Epithelial cell of proximal tubule (primary cell): ENCODE results near the gene CSF2. TPM values are rescaled to one million over a fixed set of nuclear protein-coding genes. Genes with fewer than 3 reads are reported as not detected.

Source experiments
- DNase-seq: peaks from one replicate; pipeline ENCODE4 v3.0.0-alpha.2; 2011; ENCODE audit warnings: low read depth
- H3K4me3 ChIP-seq: 2 replicates; pipeline ENCODE4 v1.5.1; 2011; ENCODE audit warnings: low read depth, mild to moderate bottlenecking, low read length
- total RNA-seq: library from RNA; depleted of rRNA; stranded (reverse); fragments of >200 nt; gene quantifications from 2 replicates; pipeline ENCODE4 v1.2.3, GENCODE V29; 2015
- TF ChIP-seq, protein P1 (sequence below): conservative IDR thresholded peaks from 2 replicates; pipeline ENCODE4 v1.5.1; 2012; ENCODE audit warnings: low read depth, mild to moderate bottlenecking, low read length

CSF2 gene
- total RNA-seq, 1 donor from 2014 or later: 19.6 TPM

DNA sequence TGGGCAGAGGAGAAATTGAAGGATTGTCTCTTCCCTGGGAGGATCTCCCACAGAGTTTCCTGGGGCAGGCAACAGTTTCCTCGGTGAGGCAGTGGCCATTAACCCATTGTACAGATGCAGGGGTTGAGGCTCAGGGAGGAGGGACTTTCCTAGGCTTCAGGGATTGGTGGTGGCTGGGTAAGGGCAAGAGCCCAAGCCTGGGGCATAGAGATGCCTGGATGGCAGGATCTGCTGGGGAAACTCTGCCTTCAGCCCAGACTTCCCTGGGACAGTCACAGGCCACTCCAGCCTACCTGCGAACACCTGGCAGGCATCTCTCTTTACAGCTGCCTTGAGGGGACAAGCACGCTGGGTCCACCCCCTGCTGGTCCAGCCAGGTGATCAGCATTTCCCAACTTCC, 3.6 kb upstream of the CSF2 start:
- DNase-seq: no peak
- no peak overlapping the region for H3K4me3 ChIP-seq
- TF ChIP-seq, protein P1, sequence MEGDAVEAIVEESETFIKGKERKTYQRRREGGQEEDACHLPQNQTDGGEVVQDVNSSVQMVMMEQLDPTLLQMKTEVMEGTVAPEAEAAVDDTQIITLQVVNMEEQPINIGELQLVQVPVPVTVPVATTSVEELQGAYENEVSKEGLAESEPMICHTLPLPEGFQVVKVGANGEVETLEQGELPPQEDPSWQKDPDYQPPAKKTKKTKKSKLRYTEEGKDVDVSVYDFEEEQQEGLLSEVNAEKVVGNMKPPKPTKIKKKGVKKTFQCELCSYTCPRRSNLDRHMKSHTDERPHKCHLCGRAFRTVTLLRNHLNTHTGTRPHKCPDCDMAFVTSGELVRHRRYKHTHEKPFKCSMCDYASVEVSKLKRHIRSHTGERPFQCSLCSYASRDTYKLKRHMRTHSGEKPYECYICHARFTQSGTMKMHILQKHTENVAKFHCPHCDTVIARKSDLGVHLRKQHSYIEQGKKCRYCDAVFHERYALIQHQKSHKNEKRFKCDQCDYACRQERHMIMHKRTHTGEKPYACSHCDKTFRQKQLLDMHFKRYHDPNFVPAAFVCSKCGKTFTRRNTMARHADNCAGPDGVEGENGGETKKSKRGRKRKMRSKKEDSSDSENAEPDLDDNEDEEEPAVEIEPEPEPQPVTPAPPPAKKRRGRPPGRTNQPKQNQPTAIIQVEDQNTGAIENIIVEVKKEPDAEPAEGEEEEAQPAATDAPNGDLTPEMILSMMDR: no peak

DNA sequence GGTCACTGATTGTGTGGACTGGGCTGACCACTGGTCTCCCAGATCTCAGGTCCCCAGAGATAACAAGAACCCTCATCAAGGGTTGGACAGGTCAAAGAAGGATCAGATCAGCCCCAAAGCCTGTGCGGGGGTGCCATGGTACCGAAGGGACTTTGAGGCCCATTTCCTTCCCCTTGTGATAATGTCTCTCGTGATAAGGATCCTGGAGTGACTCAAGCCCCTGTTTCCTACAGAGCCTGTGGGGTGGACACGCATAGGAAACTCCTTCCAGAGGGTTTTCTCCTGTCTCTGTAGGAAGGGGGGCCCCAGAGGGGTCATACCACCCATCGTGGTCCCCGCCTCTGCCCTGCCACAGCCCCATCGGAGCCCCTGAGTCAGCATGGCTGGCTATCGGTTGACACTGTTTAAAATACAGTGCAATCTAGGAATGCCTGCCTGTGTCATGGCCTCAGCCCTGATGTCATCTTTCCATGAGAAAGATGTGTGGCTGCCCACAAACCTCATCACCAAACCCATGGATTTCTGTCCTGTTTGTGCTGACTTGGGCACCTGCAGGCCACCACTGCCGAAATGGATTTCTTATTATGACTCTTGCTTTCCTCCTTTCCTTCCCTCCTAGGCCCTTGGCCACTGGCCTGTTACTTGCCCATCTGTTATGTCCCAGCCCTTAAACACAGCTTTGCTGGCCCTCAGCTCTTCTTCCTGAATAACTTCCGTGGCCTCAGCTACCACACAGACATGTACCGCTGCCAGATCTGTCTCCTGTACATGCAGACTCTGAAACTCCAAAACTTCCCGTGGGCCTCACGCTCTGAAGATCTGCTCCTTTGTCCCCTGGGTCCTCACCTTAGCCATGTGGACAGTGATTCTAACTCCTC, 2.9 kb upstream of the CSF2 start:
- DNase-seq: no peak
- TF ChIP-seq, protein P1: no peak
- no peak overlapping the region for H3K4me3 ChIP-seq

DNA sequence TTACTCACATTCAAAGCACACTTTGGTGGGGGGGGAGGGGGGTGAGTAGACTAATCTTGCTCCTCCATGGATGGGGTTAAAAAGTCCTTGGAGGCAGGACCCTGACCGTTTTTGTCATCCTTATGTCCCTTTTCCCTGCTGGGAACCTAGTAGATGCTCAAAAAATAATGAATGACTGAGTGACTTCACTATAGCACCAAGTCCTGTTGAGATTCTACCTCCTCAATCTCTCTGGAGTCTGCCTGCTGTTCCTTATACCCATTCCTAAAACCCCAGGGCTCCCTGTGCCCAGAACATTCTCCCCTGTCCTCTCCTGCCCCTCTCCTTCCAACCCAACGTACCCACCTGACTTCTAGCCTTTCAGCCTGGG, 2.3 kb upstream of the CSF2 start:
- no peak for DNase-seq
- no peak overlapping the region for H3K4me3 ChIP-seq

DNA sequence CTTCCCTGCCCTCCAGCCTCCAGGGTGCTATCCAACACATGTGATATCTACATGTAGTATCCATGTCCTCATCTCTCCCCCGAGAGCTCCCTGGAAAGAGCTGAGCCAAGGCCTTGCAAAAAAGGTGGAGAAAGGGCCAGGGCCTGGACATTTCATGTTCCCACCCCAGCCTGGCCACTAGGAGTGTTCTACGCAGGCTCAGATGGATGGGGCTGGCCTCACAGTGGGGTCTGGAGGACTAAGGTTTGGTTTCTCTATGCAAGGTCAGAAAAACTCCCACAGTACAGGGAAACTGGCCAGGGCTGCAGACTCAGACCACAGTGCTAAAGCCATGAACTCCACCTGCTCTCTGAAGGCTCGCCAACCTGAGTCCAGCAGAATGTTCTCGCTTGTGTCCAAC, 1.5 kb upstream of the CSF2 start:
- TF ChIP-seq, protein P1: no peak
- H3K4me3 ChIP-seq: no peak overlapping the region
- DNase-seq: no peak

More for the DNA sequence above, 2.3 kb upstream of the CSF2 start:
- TF ChIP-seq, protein P1: no peak

DNA sequence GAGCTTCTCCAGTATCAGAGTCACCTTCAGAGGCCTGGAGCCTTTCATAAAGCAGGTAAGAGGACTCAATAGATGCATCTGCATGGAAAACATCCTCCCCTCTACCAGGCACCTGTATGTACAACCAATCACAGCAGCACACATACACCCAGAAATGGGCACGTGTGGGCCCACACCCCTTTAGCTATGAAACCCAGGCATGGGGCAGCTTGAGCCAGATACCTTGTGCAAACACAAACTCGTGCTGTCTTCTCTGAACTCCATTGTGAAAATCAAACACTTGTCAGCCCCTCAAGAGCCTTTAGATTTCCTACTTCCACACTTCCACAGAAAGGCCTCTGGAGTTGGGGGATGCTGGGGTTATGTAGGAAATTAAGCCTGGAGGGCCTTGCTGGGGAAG, 1.1 kb upstream of the CSF2 start:
- no peak for DNase-seq
- no peak overlapping the region for H3K4me3 ChIP-seq
- TF ChIP-seq, protein P1: no peak

DNA sequence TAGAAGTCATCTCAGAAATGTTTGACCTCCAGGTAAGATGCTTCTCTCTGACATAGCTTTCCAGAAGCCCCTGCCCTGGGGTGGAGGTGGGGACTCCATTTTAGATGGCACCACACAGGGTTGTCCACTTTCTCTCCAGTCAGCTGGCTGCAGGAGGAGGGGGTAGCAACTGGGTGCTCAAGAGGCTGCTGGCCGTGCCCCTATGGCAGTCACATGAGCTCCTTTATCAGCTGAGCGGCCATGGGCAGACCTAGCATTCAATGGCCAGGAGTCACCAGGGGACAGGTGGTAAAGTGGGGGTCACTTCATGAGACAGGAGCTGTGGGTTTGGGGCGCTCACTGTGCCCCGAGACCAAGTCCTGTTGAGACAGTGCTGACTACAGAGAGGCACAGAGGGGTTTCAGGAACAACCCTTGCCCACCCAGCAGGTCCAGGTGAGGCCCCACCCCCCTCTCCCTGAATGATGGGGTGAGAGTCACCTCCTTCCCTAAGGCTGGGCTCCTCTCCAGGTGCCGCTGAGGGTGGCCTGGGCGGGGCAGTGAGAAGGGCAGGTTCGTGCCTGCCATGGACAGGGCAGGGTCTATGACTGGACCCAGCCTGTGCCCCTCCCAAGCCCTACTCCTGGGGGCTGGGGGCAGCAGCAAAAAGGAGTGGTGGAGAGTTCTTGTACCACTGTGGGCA, 642 bp downstream of the CSF2 start:
- DNase-seq: no peak
- no peak overlapping the region for H3K4me3 ChIP-seq
- TF ChIP-seq, protein P1: no peak
